RCC 7860 (cell line): Measurements from ENCODE around the gene MESP1.

Experiments
- DNase-seq: peaks from one replicate; pipeline ENCODE4 v3.0.0-alpha.2; 2015; ENCODE audit warnings: low spot score
- FAIRE-seq: peaks from 2 replicates; lab custom pipeline; 2012; peaks lifted over from hg19 to GRCh38; lab: Jason Lieb, UNC

The MESP1 gene

DNA sequence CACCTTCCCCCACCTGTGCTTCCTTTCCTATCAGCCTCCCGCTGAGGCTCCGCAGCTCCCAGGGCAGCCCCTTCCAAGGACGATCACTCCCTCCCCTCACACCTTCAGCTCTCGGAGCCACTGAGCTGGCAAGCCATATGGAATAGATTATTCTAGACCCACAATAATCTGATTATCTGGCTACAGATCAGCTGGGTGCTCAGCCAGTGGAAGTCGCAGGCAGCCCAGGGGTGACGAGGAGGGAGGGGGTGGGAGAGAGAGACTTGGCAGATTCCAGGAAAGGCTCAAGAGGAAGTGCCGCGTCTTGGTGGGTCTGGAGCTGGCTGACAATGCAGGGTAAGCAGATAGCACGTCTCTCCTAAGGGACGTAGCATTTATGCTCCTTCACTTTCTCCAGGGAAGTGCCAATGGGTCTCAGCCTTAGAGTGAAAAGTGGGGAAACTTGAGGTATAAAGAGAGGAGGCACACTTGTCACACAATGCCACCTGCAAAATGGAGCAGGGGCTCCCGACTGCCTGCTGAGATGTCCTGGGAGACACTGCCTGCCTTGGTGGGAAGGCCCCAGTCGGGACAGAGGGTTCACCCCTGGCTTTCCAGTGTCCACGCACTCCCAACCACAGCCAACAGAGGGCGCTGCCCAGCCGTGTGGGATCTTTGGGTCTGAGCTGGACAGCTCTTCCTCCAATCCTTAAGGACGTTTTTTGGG lies 9.4 kb upstream of the MESP1 start:
- FAIRE-seq, result no peak
- DNase-seq, result peak; percentile 38

DNA sequence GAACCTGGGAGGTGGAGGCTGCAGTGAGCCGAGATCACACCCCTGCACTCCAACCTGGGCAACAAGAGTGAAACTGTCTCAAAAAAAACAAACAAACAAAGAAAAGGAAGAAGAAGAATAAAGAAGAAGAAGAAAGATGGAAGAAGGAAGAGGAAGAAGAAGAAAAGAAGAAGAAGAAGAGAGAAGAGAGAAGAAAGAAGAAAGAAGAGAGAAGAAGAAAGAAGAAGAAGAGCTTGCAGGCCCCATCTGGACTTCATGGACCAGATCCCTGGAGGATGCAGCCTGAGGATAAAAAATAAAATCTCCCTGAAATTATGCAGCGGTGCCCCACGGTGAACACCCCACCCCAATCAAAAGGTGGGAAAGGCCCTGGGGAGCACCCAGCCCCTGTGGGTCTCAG lies 8.8 kb upstream of the MESP1 start:
- FAIRE-seq (no peak), DNase-seq (no peak)

DNA sequence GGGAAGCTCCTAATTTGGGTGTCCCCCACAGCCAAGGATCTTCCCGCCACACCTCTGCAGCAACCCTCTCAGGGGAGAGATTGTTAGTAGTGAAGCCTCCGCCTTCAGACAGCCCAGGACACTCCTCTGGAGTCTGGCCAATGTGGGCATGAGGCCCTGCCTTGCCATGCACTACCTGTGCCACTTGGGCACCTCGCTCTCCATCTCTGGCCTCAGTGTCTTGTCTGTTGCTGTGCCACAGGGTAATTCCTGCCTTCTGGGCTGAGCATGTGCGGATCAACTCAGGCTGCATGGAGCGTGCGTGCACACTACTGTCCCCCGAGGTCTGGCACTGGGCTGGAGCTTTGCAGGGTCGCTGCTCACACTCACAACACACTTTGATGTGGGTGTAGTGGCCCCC lies 7.9 kb upstream of the MESP1 start:
- DNase-seq (no peak), FAIRE-seq (no peak)

DNA sequence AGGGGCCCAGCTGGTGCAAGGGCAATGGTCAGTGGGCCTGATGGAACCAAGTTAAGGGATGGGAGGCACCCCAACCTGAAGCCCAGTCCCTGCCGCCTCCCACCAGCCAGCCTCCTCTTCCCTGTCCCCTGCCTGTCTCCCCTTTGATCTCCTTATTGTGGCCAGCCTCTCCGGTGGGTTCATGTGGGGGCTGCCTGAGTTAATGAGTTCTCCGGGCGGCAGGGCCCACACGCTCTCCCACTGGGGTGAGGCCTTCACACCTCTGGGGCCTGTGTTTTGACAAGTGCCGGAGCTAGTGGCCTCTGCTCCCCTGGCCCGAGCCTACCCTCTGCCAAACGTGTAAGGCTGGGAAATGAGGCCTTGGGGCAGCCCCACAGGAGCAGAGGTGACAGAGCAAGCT lies 7.2 kb upstream of the MESP1 start:
- DNase-seq, result no peak
- FAIRE-seq, result no peak

DNA sequence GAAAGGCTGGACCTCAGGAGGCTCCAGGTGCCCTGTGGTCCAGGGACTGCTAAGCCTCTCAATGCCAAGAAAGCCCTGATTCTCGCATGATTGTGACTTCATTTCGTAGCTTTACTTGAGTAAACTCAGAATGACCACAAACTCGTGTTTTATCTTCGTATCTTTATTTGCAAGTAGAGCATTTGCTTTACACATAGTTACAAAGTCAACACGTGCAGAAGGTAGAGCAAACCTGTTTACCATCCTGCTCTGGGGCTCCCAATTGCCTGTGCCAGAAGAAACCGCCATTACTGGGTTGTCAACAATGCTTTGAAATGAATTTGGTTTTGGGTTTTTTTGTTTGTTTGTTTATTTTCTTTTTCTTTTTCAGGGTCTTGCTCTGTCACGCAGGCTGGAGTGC lies 5.8 kb upstream of the MESP1 start:
- DNase-seq (no peak), FAIRE-seq (no peak)

DNA sequence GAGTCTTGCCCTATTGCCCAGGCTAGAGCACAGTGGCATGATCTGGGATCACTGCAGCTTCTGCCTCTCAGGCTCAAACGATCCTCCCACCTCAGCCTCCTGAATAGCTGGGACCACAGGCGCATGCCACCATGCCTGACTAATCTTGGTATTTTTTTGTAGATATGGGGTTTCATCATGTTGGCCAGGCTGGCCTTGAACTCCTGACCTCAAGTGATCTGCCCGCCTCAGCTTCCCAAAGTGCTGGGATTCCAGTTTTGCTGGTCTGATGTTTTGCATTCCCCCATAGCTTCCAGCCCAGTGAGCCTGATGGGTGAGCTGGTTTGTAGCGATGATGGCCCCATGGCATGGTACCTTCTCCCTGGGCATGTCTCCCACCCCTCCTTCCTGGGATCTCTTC lies 4.7 kb upstream of the MESP1 start:
- DNase-seq (no peak), FAIRE-seq (no peak)

DNA sequence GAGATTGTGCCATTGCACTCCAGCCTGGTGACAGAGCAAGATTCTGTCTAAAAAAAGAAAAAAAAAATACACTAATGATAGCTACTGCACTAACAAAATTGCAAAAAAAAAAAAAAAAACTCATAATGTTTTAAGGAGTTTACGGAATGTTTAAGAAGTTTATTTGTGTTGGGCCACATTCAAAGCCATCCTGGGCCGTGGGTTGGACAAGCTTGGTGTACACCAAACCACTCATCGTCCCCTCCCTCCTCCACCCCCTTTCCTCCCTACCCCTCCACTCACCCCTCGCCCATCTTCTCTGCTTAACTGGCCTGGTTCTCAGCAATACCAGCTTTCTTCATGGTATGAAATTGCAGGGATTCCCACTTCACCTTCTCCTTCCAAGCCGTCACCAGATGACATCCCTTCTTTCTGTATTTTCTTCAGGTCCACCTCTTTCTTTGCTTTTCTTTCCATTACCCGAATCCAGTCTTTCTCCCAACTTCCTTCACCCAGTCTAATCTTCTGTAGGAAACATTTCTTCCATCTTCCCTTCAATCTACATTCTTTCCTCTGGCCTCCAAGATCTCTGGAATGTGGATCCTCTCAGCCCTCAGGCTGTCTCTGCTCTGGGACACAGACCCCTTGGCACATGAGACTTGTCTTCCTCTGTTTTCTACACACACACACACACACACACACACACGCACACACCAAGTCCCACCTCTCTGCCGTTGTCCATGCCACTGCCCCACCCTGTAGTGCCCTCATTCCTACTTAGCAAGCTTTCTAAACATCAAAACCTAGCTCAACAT lies 3.5 kb upstream of the MESP1 start:
- DNase-seq (no peak), FAIRE-seq (no peak)

DNA sequence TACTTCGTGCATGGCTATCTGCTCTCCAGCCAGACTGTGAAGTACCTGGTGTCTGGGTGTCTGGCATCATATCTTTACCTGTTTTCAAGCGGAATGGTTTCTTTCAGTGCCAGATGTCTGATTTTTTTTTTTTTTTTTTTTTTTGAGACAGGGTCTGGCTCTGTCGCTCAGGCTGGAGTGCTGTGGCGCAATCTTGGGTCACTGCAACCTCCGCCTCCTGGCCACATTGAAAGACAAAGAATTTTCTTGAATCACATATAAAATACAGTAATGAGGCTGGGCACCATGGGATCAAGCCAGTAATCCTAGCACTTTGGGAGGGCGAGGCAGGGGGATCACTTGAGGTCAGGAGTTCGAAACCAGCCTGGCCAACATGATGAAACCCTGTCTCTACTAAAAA lies 2.8 kb upstream of the MESP1 start:
- DNase-seq (no peak), FAIRE-seq (no peak)

DNA sequence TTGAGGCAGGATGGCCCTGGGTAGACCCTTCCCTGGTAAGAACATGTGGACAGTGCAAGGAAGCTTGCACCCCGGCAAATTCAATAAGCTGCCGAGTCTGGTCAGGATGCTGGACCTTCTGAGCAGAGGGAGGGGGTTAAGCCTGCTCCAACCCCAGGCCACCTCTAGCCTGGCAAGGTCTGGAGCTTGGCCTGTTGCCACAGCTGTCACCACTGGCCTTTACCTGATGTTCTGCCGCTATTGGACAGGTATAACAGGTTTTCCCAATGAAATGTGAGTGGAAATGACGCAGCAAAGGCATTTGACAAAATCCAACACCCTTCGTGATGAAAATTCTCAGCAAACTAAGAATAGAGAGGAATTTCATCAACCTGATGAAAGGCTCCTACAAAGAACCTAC lies 699 bp upstream of the MESP1 start:
- FAIRE-seq, result no peak
- DNase-seq, result no peak

DNA sequence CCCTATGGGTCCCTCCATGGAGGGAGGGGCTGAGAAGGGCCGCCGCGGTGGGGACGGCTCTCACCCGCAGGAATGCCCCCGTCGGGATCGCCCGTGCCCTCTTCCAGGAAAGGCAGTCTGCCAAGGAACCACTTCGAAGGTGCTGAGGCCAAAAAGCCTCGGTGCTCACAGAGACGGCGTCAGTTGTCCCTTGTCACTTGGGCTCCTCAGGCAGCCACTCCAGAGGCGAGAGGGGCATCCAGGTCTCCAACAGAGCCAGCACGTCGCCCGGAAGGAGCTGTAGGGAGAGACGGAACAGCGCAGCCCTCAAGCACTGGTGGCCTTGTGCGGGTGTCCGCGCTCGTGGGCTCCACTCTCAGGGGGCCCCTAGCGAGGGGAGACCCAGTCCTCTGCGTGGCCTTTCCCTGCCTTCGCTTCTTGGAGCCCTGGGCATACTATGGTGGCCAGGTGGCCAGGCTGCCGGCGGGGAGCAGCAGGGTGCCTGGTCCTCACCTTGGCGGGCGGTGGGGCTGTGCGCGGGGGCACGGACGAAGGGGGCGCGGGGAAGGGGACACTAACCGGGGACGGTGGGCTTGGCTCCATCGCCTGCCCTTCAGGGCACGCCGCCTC lies 994 bp downstream of the MESP1 start:
- DNase-seq (no peak), FAIRE-seq (no peak)

DNA sequence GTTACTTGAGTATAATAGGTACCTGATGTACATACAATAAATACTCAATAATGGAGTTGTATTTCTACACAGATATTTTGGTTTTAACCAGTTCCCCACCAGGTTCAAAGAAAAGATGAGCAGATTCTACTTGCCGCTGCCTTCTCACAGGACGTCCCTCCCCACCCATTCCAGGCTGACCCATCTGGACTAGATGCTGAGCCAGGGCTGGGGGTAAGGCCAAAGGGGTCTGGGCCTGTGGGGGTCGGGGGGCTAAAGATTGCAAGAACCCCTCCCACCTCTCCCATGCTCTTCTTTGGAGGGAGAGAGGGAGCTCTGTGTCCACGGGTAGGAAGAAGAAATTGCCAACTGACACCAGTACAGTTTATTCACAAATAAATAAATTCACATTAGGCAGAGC lies 1.5 kb downstream of the MESP1 start:
- no peak for DNase-seq

DNA sequence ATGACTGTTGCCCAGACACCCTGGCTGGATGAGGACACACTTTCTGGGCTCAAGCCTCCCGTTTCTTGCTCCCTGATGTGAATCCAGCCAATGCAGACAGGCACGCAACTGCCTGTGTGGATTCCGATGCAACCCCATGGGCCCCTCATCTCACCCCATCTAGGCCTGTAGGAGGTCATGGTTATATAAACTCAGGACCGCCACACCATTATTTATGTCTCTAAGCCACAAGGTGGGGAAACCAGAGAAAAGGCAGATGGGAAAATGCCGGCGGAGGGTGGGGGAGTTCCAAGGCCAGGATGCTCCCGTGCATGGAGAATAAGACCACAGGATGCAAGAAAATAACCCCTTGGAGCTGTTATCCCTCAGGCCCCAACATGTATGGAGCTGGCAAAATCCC lies 2.0 kb downstream of the MESP1 start:
- FAIRE-seq (no peak), DNase-seq (no peak)

More for the DNA sequence above, 1.5 kb downstream of the MESP1 start:
- no peak for FAIRE-seq

DNA sequence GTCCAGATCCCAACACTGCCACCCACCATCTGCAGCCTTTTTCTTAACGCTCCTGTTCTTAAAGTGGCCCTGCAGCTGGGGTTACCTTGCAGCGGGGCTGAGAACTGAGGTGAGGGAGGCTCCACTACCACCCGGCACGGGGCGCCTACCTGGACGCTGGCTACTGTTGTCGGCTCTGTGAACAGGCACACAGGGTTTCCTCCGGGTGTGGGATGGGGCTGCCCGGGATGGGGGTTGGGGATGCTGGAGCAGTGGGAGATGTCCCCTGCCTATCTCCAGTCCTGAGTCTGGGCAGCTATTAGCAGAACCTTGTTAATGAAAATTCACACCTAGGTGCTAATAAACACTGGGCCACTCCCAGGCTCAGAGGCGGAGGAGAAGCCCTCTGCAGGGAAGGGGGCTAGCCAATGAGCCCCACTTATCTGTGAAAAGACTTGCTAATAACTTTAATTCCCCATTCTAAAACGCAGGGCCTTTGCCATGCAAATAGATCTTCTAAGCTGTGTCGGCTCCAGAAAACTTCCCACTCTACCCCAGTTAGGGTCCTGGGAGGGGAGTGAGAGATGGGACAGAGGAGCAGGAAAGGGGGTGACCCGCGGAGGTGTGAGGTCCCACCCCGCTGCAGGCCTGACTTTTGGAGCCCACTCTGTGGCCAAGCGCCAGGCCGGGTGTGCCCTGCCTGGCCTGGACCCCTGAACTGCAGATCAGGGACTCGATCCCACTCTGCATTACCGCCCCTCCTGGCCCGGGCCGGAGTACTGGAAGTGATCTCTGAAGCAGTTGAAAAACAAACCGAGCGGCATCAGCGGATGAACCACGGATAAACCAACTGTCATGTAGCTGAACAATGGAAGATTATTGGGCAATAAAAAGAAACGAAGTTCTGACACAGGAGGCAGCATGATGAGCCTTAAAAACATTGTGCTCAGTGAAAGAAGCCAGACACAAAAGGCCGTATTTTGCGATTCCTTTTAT lies 3.1 kb downstream of the MESP1 start:
- no peak for DNase-seq
- no peak for FAIRE-seq

DNA sequence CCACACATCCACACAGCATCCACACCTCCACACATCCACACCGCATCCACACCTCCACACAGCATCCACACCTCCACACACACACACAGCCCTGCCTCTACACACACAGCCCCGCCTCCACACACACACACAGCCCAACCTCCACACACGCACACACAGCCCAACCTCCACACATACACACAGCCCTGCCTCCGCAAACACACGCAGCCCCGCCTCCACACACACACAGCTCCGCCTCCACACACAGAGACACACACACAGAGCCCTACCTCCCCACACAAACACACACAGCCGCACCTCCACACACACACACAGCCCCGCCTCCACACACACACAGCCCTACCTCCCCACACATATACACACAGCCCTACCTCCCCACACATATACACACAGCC lies 4.7 kb downstream of the MESP1 start:
- no peak for FAIRE-seq
- DNase-seq, result no peak

DNA sequence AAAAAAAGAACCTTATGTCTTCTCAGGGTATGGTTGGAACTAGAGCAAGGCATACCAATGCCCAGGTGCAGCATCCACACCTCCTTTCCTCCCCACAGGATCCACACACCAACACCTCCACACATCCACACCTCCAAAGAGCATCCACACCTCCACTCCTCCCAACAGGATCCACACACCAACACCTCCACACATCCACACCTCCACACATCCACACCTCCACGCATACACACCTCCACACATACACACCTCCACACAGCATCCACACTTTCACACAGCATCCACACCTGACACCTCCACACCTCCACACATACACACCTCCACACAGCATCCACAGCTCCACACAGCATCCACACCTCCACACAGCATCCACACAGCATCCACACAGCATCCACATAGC lies 5.3 kb downstream of the MESP1 start:
- no peak for DNase-seq
- FAIRE-seq, result no peak

DNA sequence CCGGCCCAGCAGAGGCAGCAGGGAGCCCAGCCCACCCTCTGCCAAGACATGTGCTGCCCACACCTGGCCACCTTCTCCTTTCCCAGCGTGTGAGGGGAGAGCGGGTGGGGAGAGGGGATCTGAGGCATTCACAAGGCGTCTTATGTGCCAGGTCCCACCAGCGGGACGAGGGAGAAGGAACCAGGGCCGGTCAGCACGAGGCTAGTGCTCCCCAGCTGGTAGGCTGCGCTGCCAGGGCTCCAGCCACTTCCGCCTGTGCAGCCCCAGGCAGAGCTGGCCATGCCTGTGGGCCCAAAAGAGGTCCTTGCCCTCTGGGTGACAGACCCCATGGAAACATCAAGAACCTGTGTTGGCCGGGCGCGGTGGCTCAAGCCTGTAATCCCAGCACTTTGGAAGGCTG lies 5.9 kb downstream of the MESP1 start:
- no peak for FAIRE-seq
- no peak for DNase-seq

DNA sequence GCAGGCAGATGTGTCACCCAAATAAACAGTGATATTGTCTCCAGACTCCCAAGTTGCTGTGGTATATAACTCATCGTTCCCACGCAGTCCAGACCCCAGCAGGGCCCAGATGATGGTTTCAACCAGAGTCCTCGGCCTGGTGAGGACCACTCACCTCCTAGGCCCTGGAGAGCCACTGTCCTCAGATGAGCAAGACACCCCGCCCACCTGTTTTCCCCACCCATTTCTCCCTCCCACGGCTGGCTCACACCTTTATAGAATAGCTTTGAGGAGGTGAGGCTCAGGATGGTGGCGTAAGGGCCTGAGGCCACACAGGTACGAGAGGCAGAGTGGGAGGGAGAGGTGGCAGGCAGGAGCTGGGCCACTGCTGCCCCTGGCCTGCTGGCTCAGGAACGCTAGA lies 7.5 kb downstream of the MESP1 start:
- no peak for DNase-seq
- FAIRE-seq, result no peak

DNA sequence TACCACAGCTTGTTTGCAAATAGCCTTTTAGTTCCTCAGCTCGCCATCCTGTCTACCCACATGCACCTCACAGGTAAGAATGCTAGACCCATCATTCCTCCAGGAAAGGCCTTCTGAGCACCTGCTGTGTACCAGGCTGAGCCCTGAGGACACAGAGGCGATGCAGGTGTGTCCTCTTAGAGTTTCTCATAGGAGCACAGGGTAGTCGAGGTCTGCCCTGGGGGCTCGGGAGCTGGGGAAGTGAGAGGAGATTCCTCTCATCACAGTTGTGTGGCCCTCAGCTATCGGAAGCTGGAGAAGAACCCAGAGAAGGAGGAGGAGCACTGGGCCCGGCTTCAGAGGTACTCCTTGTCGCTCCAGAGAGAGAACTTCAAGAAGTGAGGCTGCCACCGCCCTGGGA lies 8.0 kb downstream of the MESP1 start:
- DNase-seq (no peak), FAIRE-seq (no peak)

DNA sequence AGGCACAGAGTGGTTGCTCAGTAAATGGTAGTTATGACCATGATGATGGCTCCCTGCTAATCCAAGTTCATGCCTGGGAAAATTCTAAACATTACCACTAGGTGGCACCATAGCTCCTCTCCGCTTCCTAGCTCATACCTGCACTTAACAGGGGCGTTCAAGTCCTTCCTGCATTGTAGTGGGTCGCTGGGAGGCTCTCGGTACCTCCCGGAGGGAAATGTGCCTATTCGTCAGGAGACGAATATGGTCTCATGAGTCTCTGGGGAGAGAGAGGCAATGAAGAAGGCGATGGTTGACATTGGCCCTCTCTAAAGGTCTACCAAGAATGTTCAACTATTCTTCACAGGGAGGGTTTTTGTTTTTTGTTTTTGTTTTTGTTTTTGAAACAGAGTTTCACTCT lies 10.9 kb downstream of the MESP1 start:
- DNase-seq (peak; percentile 63), FAIRE-seq (peak; percentile 60)

DNA sequence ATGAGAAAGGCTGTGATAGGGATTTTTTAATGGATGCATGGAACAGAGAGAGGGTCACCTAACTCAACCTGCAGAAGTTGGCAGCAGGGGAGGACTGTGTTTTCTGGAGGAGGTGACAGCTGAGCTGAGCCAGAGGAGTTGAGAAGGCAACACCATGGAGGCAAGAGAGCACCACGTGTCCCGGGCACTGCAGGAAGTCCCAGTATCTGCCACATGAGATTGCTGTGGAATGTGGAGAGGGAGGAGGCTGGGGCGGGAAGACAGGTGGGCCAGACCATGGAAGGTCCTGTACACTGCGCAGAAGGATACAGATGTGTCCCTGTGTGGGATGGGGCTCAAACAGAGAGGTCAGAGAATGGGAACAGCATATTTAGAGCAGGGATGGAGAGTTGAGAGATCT lies 15.3 kb downstream of the MESP1 start:
- DNase-seq (no peak), FAIRE-seq (no peak)
